Mesothelial cell of epicardium (in vitro differentiated cells): Measurements from ENCODE around the gene SLC9A8. TPM values are rescaled to one million over a fixed set of nuclear protein-coding genes. Genes with fewer than 3 reads are reported as not detected.
A peak's percentile ranks its signal among the peaks of the same experiment; 100 is the strongest.

Experiments
- DNase-seq, 2 experiments: peaks; one replicate each; pipeline ENCODE4 v3.0.0; 2021; ENCODE audit warnings: low spot score in 2 of 2; ENCODE audit not compliant: unreplicated experiment in 2 of 2
- H3K27ac Mint-ChIP-seq: 2 replicates; pipeline ENCODE4 v1.8.0; 2021; ENCODE audit warnings: mixed read lengths
- H3K27me3 Mint-ChIP-seq: 2 replicates; pipeline ENCODE4 v1.8.0; 2021; ENCODE audit warnings: low read depth, mixed read lengths
- H3K36me3 Mint-ChIP-seq: 2 replicates; pipeline ENCODE4 v1.8.0; 2021; ENCODE audit warnings: mixed read lengths
- H3K4me1 Mint-ChIP-seq: 2 replicates; pipeline ENCODE4 v1.8.0; 2021; ENCODE audit warnings: mixed read lengths
- H3K4me3 Mint-ChIP-seq: 2 replicates; pipeline ENCODE4 v1.8.0; 2021; ENCODE audit warnings: mild to moderate bottlenecking, moderate library complexity, mixed read lengths
- H3K9me3 Mint-ChIP-seq: 2 replicates; pipeline ENCODE4 v1.8.0; 2021; ENCODE audit warnings: mixed read lengths
- CTCF ChIP-seq: fragments of 200-600 bp; sonication (generic); IDR thresholded peaks from one replicate; pipeline ENCODE4 v1.5.0; 2021; ENCODE audit warnings: antibody characterized with exemption; ENCODE audit not compliant: unreplicated experiment
- total RNA-seq: library from RNA; stranded (reverse); gene quantifications from 3 replicates; pipeline ENCODE4 v1.2.1, GENCODE V29; 2021

Gene SLC9A8
- total RNA-seq = 9.7 to 11.9 TPM (median 10.6 TPM) in 3 replicates

GRCh38 chr20:49812507-49813304 is at the start of gene SLC9A8:
Gene SLC9A8, plus strand, starts transcription at chr20:49812828. Its CDS starts 95 bp downstream, at chr20:49812923.
- Mint-ChIP-seq H3K4me3 (peak within 1 kb of the TSS; percentile 92), H3K27me3 (no peaks in the 10 kb centered on the region), H3K4me1 (peaks cover 22% of the 10 kb centered on the region), H3K9me3 (no peaks in the 10 kb centered on the region), H3K27ac (peak within 1 kb of the TSS; percentile 98), H3K36me3 (peaks cover 11% of the 10 kb centered on the region)
- no peak for TF ChIP-seq CTCF
- DNase-seq = peak; percentile 75 to 85

- Mint-ChIP-seq H3K9me3 (no peaks in the 10 kb centered on the region), H3K27me3 (no peaks in the 10 kb centered on the region), H3K27ac (peak overlapping the region; percentile 6), H3K36me3 (no peaks in the 10 kb centered on the region), H3K4me1 (peaks cover 20% of the 10 kb centered on the region), H3K4me3 (no peak overlapping the region)
- DNase-seq = no peak
- TF ChIP-seq CTCF = no peak
Measured at GRCh38 chr20:49762940-49763766, 49.5 kb upstream of the SLC9A8 start.

GRCh38 chr20:49765413-49765736 is 47.3 kb upstream of the SLC9A8 start:
- H3K4me3 Mint-ChIP-seq = no peak overlapping the region
- no peak for TF ChIP-seq CTCF
- peaks cover 26% of the 10 kb centered on the region for H3K4me1 Mint-ChIP-seq
- H3K9me3 Mint-ChIP-seq = no peaks in the 10 kb centered on the region
- no peaks in the 10 kb centered on the region for H3K27me3 Mint-ChIP-seq
- H3K36me3 Mint-ChIP-seq = no peaks in the 10 kb centered on the region
- no peak for DNase-seq
- peak overlapping the region; percentile 13 for H3K27ac Mint-ChIP-seq

GRCh38 chr20:49765846-49766541 is 46.6 kb upstream of the SLC9A8 start:
- Mint-ChIP-seq H3K36me3 (no peaks in the 10 kb centered on the region), H3K27me3 (no peaks in the 10 kb centered on the region), H3K4me3 (no peak overlapping the region), H3K9me3 (no peaks in the 10 kb centered on the region), H3K4me1 (peaks cover 26% of the 10 kb centered on the region), H3K27ac (no peak overlapping the region)
- TF ChIP-seq CTCF = no peak
- no peak for DNase-seq

- TF ChIP-seq CTCF = no peak
- Mint-ChIP-seq H3K9me3 (no peaks in the 10 kb centered on the region), H3K4me3 (no peak overlapping the region), H3K27me3 (no peaks in the 10 kb centered on the region), H3K4me1 (peaks cover 26% of the 10 kb centered on the region), H3K36me3 (no peaks in the 10 kb centered on the region), H3K27ac (no peak overlapping the region)
- no peak for DNase-seq
Measured at GRCh38 chr20:49766979-49767521, 45.6 kb upstream of the SLC9A8 start.
